K562 (cell line): ENCODE measurements around the gene FOS. TPM values are rescaled to one million over a fixed set of nuclear protein-coding genes. Genes with fewer than 3 reads are reported as not detected.

Experiments used
- EHMT2 ChIP-seq: fragments of 450-650 bp; IDR thresholded peaks from 2 replicates; pipeline ENCODE4 v1.6.1; 2018; ENCODE audit warnings: antibody characterized with exemption
- HES1 ChIP-seq: fragments of 450-650 bp; IDR thresholded peaks from 2 replicates; pipeline ENCODE4 v1.6.1; 2016; ENCODE audit warnings: low read depth, mild to moderate bottlenecking, moderate library complexity
- MCM3 ChIP-seq: fragments of 450-650 bp; IDR thresholded peaks from 2 replicates; pipeline ENCODE4 v1.6.1; 2016
- MNT ChIP-seq, 2 experiments: fragments of 450-650 bp; conservative IDR thresholded peaks; 2 replicates each; pipeline ENCODE4 v1.6.1; 2017; ENCODE audit warnings: mild to moderate bottlenecking in 2 of 2, moderate library complexity in 2 of 2
- PCBP2 ChIP-seq: fragments of 200-400 bp; formaldehyde crosslinking; IDR thresholded peaks from 2 replicates; pipeline ENCODE4 v1.6.1; 2018; ENCODE audit warnings: low read length, low read depth, mild to moderate bottlenecking, moderate library complexity; ENCODE audit not compliant: poor library complexity, severe bottlenecking
- RNF219 ChIP-seq: fragments of 250-450 bp; sonication (Bioruptor Pico); IDR thresholded peaks from 2 replicates; pipeline ENCODE4 v1.5.0; 2022; ENCODE audit warnings: mild to moderate bottlenecking
- RREB1 ChIP-seq: fragments of 250-450 bp; sonication (Bioruptor Pico); IDR thresholded peaks from 2 replicates; pipeline ENCODE4 v1.4.0; 2020
- ZNF592 ChIP-seq: fragments of 450-650 bp; IDR thresholded peaks from 2 replicates; pipeline ENCODE4 v1.6.1; 2017; ENCODE audit warnings: antibody characterized with exemption, mild to moderate bottlenecking
- polyA plus RNA-seq, 8 experiments: library from polyadenylated mRNA; depleted of rRNA in 4 of 8; stranded (reverse) in 5 of 8; unstranded in 3 of 8; fragments of >200 nt; fragmentation: Nextera tagmentation in 2 of 8; fragmentation: Illumina TruSeq in 1 of 8; extraction: Ambion mirVana in 2 of 8; extraction: Trizol in 1 of 8; gene quantifications; 2 replicates each; pipeline versions ENCODE4 v1.2.1 to v1.2.3, GENCODE V29; 2011 to 2014; ENCODE audit warnings: inconsistent platforms in 1 of 8, missing spikeins in 1 of 8
- total RNA-seq, 7 experiments: library from RNA; depleted of rRNA in 6 of 7; stranded (reverse); fragments of >200 nt in 6 of 7; fragmentation: Illumina TruSeq in 2 of 7; extraction: Trizol in 2 of 7; gene quantifications; 2 replicates each; pipeline versions ENCODE4 v1.2.1 to v1.2.3, GENCODE V29; 2011 to 2021; ENCODE audit warnings: low replicate concordance in 1 of 7

FOS gene
- total and polyA plus RNA-seq, 9 of the 15 experiments (the other 6 are each of a cell fraction or from before 2014, with no cell fraction given), result 0.54 to 13.8 (median 8.9) TPM

- no peak for TF ChIP-seq RNF219 (CRISPR knock-in tag)
- TF ChIP-seq MCM3, result no peak
- TF ChIP-seq HES1, result no peak
- no peak for TF ChIP-seq RREB1
- TF ChIP-seq ZNF592, result peak; percentile 58
- peak; percentile 26; the same call in 1 of the 2 replicates for TF ChIP-seq EHMT2
- TF ChIP-seq PCBP2, result no peak
- no peak for TF ChIP-seq MNT (conservative IDR thresholded peaks at IDR 0.05)
Measured at GRCh38 chr14:75301666-75302325, 23.2 kb downstream of the FOS start (continued).
